ENCODE measurements around the gene IPO13.

IPO13 gene

DNA sequence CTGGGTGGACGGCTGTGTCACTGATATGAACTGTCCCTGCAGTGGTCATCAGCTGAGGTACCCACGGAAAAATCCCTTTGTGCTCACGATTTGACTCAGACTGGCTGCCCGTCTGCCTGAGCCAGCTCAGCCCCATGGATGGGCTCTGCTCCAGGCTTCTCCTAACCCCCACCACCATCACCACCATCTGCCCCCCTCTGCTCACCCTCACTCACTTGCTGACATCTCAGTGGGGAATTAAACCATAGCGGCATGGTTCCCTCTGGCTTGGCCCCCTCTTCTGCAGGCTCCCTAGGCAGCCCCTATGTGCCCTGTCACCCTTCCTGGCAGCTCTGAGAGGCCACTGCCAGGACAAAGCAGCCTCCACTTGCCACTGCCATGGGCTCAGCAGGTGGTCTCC is 67.2 kb downstream of the IPO13 start:
- no peaks in the 10 kb centered on the region for H3K36me3 ChIP-seq (replicated peaks; ENCODE audit: insufficient read depth, low read length)
- no peak overlapping the region for H3K4me2 ChIP-seq (ENCODE audit: low read depth, low read length)
- no peak overlapping the region for H3K4me3 ChIP-seq (ENCODE audit: low read length)
- TF ChIP-seq, protein P1, sequence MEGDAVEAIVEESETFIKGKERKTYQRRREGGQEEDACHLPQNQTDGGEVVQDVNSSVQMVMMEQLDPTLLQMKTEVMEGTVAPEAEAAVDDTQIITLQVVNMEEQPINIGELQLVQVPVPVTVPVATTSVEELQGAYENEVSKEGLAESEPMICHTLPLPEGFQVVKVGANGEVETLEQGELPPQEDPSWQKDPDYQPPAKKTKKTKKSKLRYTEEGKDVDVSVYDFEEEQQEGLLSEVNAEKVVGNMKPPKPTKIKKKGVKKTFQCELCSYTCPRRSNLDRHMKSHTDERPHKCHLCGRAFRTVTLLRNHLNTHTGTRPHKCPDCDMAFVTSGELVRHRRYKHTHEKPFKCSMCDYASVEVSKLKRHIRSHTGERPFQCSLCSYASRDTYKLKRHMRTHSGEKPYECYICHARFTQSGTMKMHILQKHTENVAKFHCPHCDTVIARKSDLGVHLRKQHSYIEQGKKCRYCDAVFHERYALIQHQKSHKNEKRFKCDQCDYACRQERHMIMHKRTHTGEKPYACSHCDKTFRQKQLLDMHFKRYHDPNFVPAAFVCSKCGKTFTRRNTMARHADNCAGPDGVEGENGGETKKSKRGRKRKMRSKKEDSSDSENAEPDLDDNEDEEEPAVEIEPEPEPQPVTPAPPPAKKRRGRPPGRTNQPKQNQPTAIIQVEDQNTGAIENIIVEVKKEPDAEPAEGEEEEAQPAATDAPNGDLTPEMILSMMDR (IDR thresholded peaks at IDR 0.05; ENCODE audit: low read length) = no peak
- TF ChIP-seq EZH2 (optimal IDR thresholded peaks at IDR 0.05; ENCODE audit: low read depth, low read length) (no peak), EZH2phosphoT487 (IDR thresholded peaks at IDR 0.05; ENCODE audit: low read length) (no peak)
- no peaks in the 10 kb centered on the region for H3K27me3 ChIP-seq (replicated peaks; ENCODE audit: insufficient read depth, low read length)
- no peaks in the 10 kb centered on the region for H4K20me1 ChIP-seq (ENCODE audit: insufficient read depth, low read length)
- H3K9ac ChIP-seq (ENCODE audit: low read length) = no peak overlapping the region
- H3K79me2 ChIP-seq (ENCODE audit: low read length) = no peaks in the 10 kb centered on the region
- no peak overlapping the region for H3K27ac ChIP-seq (ENCODE audit: low read length)
- DNase-seq = no peak
- H3K9me2 ChIP-seq (replicated peaks; ENCODE audit: insufficient read depth, low read length) = no peaks in the 10 kb centered on the region
- no peaks in the 10 kb centered on the region for H3K4me1 ChIP-seq (ENCODE audit: low read length)
- no peaks in the 10 kb centered on the region for H3K9me3 ChIP-seq (replicated peaks; ENCODE audit: insufficient read depth, low read length)
- no peaks in the 10 kb centered on the region for H3F3A ChIP-seq (ENCODE audit: insufficient read depth, low read length)
- H2AFZ ChIP-seq (ENCODE audit: low read length) = no peak overlapping the region

DNA sequence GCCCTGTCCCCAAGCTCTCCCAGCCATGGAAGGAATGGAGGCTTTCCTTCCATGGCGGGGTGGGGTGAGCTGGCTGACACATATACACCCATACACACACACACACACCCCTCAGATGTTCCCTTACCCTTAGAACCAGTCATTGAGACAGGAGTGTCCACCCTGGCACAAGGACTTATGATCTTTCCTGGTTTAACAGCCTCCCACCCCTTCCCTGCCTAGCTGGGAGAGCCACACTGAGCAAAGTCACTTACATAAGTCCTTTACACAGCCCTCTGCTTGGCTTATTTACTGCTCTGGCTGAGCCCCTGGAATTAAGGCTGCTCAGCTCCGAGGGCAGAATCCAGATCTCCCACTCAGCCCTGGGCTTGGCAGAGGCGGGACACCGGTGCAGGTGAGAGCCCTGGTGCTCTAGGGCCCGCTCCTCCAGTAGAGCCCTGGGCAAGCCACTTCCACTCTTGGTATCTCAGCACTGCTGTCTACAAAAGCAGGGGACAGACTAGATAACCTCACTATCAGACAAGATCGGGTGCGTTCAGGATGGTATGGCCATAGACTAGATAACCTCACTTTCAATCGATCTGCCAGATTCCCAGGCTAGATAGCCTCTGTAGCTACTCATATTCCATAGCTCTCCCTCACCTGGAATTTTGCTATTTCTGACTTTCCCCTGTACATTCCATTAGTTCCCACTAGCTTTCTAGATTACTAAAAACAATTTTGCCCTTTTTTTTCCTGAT is 67.8 kb downstream of the IPO13 start:
- no peak for DNase-seq
- no peaks in the 10 kb centered on the region for H4K20me1 ChIP-seq (ENCODE audit: insufficient read depth, low read length)
- no peaks in the 10 kb centered on the region for H3K9me2 ChIP-seq (replicated peaks; ENCODE audit: insufficient read depth, low read length)
- H3K4me2 ChIP-seq (ENCODE audit: low read depth, low read length) = no peak overlapping the region
- H2AFZ ChIP-seq (ENCODE audit: low read length) = no peak overlapping the region
- no peaks in the 10 kb centered on the region for H3K4me1 ChIP-seq (ENCODE audit: low read length)
- H3K27ac ChIP-seq (ENCODE audit: low read length) = no peak overlapping the region
- H3K36me3 ChIP-seq (replicated peaks; ENCODE audit: insufficient read depth, low read length) = no peaks in the 10 kb centered on the region
- H3K9me3 ChIP-seq (replicated peaks; ENCODE audit: insufficient read depth, low read length) = no peaks in the 10 kb centered on the region
- no peaks in the 10 kb centered on the region for H3K27me3 ChIP-seq (replicated peaks; ENCODE audit: insufficient read depth, low read length)
- H3K4me3 ChIP-seq (ENCODE audit: low read length) = no peak overlapping the region
- no peaks in the 10 kb centered on the region for H3K79me2 ChIP-seq (ENCODE audit: low read length)
- no peak for TF ChIP-seq EZH2 (optimal IDR thresholded peaks at IDR 0.05; ENCODE audit: low read depth, low read length)
- no peak for TF ChIP-seq EZH2phosphoT487 (IDR thresholded peaks at IDR 0.05; ENCODE audit: low read length)
- TF ChIP-seq, protein P1 (IDR thresholded peaks at IDR 0.05; ENCODE audit: low read length) = no peak
- H3K9ac ChIP-seq (ENCODE audit: low read length) = no peak overlapping the region
- no peaks in the 10 kb centered on the region for H3F3A ChIP-seq (ENCODE audit: insufficient read depth, low read length)

DNA sequence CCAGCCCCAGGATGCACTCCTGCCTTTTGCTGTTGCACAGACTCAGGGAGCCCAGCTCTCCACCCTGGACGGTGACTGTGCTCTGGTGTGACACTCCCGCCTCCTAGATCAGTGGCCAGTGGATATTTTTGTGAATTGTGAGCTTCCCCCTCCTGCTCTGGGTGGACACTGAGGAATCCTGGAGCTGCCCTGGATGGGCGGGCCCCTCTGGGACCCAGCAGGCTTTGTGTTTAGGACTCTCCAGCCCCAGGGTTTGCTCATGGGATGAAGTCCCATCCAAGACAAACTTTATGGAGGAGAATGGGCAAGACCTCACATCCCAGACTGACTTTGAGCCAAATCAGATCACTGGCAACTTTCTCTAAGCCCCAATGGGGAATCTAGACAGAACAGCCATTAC is 68.5 kb downstream of the IPO13 start:
- H3K9me3 ChIP-seq (replicated peaks; ENCODE audit: insufficient read depth, low read length) = no peaks in the 10 kb centered on the region
- no peaks in the 10 kb centered on the region for H4K20me1 ChIP-seq (ENCODE audit: insufficient read depth, low read length)

More for the DNA sequence above, 68.5 kb downstream of the IPO13 start:
- H3K4me2 ChIP-seq (ENCODE audit: low read depth, low read length) = no peak overlapping the region
- H2AFZ ChIP-seq (ENCODE audit: low read length) = no peak overlapping the region
- no peaks in the 10 kb centered on the region for H3K4me1 ChIP-seq (ENCODE audit: low read length)
- no peaks in the 10 kb centered on the region for H3K36me3 ChIP-seq (replicated peaks; ENCODE audit: insufficient read depth, low read length)
- H3K9me2 ChIP-seq (replicated peaks; ENCODE audit: insufficient read depth, low read length) = no peaks in the 10 kb centered on the region
- H3K27ac ChIP-seq (ENCODE audit: low read length) = no peak overlapping the region
- H3K4me3 ChIP-seq (ENCODE audit: low read length) = no peak overlapping the region
- no peaks in the 10 kb centered on the region for H3F3A ChIP-seq (ENCODE audit: insufficient read depth, low read length)
- TF ChIP-seq EZH2 (optimal IDR thresholded peaks at IDR 0.05; ENCODE audit: low read depth, low read length) = no peak
- no peak for TF ChIP-seq EZH2phosphoT487 (IDR thresholded peaks at IDR 0.05; ENCODE audit: low read length)
- TF ChIP-seq, protein P1 (IDR thresholded peaks at IDR 0.05; ENCODE audit: low read length) = no peak
- no peaks in the 10 kb centered on the region for H3K79me2 ChIP-seq (ENCODE audit: low read length)
- H3K9ac ChIP-seq (ENCODE audit: low read length) = no peak overlapping the region
- DNase-seq = no peak
- H3K27me3 ChIP-seq (replicated peaks; ENCODE audit: insufficient read depth, low read length) = no peaks in the 10 kb centered on the region

Measured in MM.1S (cell line).